AG04449 (cell line): ENCODE results near the gene SLC38A2.
A peak's percentile ranks its signal among the peaks of the same experiment; 100 is the strongest.

Experiments
- CTCF ChIA-PET: fragments of 350-600 bp; formaldehyde crosslinking; extraction: SDS; loops from one replicate; lab custom pipeline; 2021; ENCODE audit warnings: antibody characterized with exemption; lab: Yijun Ruan, JAX
- POLR2A ChIA-PET: fragments of 400-600, 350-600 bp; formaldehyde crosslinking; extraction: SDS; loops from one replicate; lab custom pipeline; 2020; ENCODE audit warnings: antibody characterized with exemption, inconsistent platforms; lab: Yijun Ruan, JAX
- DNase-seq: peaks from one replicate; pipeline ENCODE4 v3.0.0-alpha.2; 2010; ENCODE audit warnings: low read depth, low spot score
- H3K4me3 ChIP-seq: 2 replicates; pipeline ENCODE4 v1.5.1; 2011; ENCODE audit warnings: low read depth, mild to moderate bottlenecking, control low read depth, low read length
- CTCF ChIP-seq: IDR thresholded peaks from one replicate; pipeline ENCODE4 v1.5.1; 2011; ENCODE audit warnings: mild to moderate bottlenecking, moderate library complexity, low read length, control low read depth, inconsistent platforms; ENCODE audit not compliant: insufficient read depth; ENCODE audit errors: missing control alignments

Gene SLC38A2

DNA sequence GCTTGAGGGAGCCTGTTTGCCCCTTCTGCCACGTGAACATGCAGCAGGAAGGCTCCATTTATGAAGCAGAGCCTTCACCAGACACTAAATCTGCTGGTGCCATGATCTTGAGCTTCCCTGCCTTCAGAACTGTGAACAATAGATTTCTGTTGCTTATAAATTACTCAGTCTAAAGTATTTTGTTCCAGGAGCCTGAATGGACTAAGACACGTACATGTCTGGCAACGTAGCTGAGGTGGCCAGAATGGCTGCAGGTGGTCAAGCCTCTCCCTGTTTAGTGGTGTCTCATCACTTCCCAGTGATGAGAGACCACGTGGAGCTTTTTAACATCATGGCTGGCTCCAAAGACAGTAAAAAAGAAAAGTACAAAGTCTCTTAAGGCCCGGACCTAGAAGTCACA is 32.2 kb upstream of the SLC38A2 start:
- no peak for TF ChIP-seq CTCF
- CTCF ChIA-PET: interaction anchor here (0.9 to 1.4 kb wide), 2 partner anchors 144 to 260 kb away, joined by 3 read pairs; no protein-coding TSS in a partner anchor
- no peak overlapping the region for H3K4me3 ChIP-seq
- DNase-seq: no peak
- POLR2A ChIA-PET: interaction anchor here (0.6 to 1.9 kb wide), 5 partner anchors 17 to 152 kb away, joined by 3 to 8 read pairs (median 4); no protein-coding TSS in a partner anchor

GRCh38 chr12:46404225-46404631 is 31.7 kb upstream of the SLC38A2 start:
- H3K4me3 ChIP-seq: no peak overlapping the region
- no peak for TF ChIP-seq CTCF
- ChIA-PET POLR2A (interaction anchor here (0.9 to 1.9 kb wide), 4 partner anchors 16 to 152 kb away, joined by 3 to 8 read pairs (median 6); no protein-coding TSS in a partner anchor), CTCF (interaction anchor here (0.9 to 1.4 kb wide), 2 partner anchors 145 to 260 kb away, joined by 3 read pairs; no protein-coding TSS in a partner anchor)
- peak; percentile 74 for DNase-seq

- no peak for TF ChIP-seq CTCF
- H3K4me3 ChIP-seq: no peak overlapping the region
- no peak for DNase-seq
- CTCF ChIA-PET: interaction anchor here (0.9 to 1.4 kb wide), 2 partner anchors 145 to 261 kb away, joined by 3 read pairs; no protein-coding TSS in a partner anchor
- POLR2A ChIA-PET: interaction anchor here (1.1 to 1.9 kb wide), 3 partner anchors 16 to 153 kb away, joined by 3 to 8 read pairs (median 7); no protein-coding TSS in a partner anchor
These were observed 31.1 kb upstream of the SLC38A2 start for GRCh38 chr12:46403719-46404070.

GRCh38 chr12:46402941-46403718 is 30.6 kb upstream of the SLC38A2 start:
- CTCF ChIA-PET: no interaction called here
- no peak overlapping the region for H3K4me3 ChIP-seq
- DNase-seq: no peak
- POLR2A ChIA-PET: interaction anchor here (1.2 to 1.9 kb wide), 4 partner anchors 17 to 153 kb away, joined by 3 to 11 read pairs (median 6); no protein-coding TSS in a partner anchor
- no peak for TF ChIP-seq CTCF

DNA sequence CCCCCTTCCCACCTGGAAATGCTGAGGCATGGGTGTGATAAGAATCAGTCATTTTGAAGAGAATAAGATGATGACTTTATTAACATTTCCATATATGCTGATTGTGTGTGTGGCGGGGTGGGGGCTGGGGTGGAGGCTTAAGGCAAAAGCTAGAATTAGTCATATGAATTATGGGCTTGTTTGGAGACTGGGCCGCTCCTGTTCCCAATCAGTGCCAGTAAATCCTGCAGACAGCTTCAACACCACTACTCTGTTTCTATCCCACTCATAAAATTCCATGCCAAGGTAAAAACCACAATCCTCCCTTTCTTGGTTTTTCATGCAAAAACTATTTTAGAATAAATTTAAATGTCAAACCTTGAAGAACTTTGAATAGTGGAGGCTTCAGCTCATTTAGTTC is 29.9 kb upstream of the SLC38A2 start:
- ChIA-PET POLR2A (interaction anchor here (1.2 to 1.7 kb wide), 3 partner anchors 16 to 122 kb away, joined by 3 to 11 read pairs (median 4); no protein-coding TSS in a partner anchor), CTCF (interaction anchor here (1.2 kb wide), 1 partner anchor 16 kb away, joined by 7 read pairs; no protein-coding TSS in a partner anchor)
- no peak overlapping the region for H3K4me3 ChIP-seq
- peak; percentile 74 for DNase-seq
- TF ChIP-seq CTCF: no peak

DNA sequence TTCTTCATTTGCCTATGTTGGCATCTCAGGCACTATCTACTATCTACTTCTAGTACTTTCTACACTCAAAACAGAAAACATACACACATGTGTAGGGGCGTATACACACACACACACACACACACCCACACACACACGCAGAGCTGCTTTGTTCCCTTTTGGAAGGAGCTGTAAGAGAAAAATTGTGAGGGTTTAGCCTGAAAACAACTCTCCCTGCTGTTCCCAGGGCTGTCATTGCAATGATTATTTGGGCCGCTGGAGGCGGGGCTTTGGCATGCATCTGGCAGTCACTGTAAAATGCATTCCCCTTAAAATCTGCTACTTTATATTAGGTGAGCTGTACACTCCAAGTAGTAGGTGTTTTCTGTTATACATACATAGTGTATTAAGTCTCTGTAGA is 29.1 kb upstream of the SLC38A2 start:
- no peak for DNase-seq
- ChIA-PET POLR2A (interaction anchor here (1.6 to 1.7 kb wide), 2 partner anchors 15 to 122 kb away, joined by 4 to 11 read pairs; no protein-coding TSS in a partner anchor), CTCF (interaction anchor here (1.1 to 1.2 kb wide), 2 partner anchors 15 to 274 kb away, joined by 3 to 7 read pairs; no protein-coding TSS in a partner anchor)
- TF ChIP-seq CTCF: peak; percentile 37
- no peak overlapping the region for H3K4me3 ChIP-seq
